HG03460 (cell line): ENCODE data around the gene HOXC10.

Experiments used
- ATAC-seq: cut with Tn5 transposase; IDR thresholded peaks from one replicate; pipeline ENCODE4 v1.9.1; 2021; ENCODE audit not compliant: unreplicated experiment

Gene HOXC10

GRCh38 chr12:54027442-54027786, 42.5 kb downstream of the HOXC10 start:
- no peak for ATAC-seq

- no peak for ATAC-seq
Measured at GRCh38 chr12:54028314-54029201, 43.6 kb downstream of the HOXC10 start, which contains the start of gene HOXC6. Gene HOXC6 (plus strand): TSS chr12:54028440. CDS start chr12:54028522, 82 bp downstream.

GRCh38 chr12:54029529-54030441, 44.8 kb downstream of the HOXC10 start:
- ATAC-seq, result no peak

- no peak for ATAC-seq
Measured at GRCh38 chr12:54030442-54030801, 45.5 kb downstream of the HOXC10 start.

GRCh38 chr12:54030889-54031471, 46.0 kb downstream of the HOXC10 start:
- no peak for ATAC-seq

GRCh38 chr12:54031480-54031879, 46.5 kb downstream of the HOXC10 start:
- no peak for ATAC-seq

GRCh38 chr12:54032086-54032619, 47.2 kb downstream of the HOXC10 start:
- no peak for ATAC-seq

- ATAC-seq, result no peak
Measured at GRCh38 chr12:54032627-54033100, 47.7 kb downstream of the HOXC10 start, which contains the start of gene HOXC5. Gene HOXC5 (plus strand): TSS chr12:54033050. CDS start chr12:54033123, 73 bp downstream.

- no peak for ATAC-seq
Measured at GRCh38 chr12:54033106-54033979, 48.4 kb downstream of the HOXC10 start.

GRCh38 chr12:54033980-54034784, 49.2 kb downstream of the HOXC10 start:
- ATAC-seq, result no peak

GRCh38 chr12:54034785-54035310, 49.9 kb downstream of the HOXC10 start:
- no peak for ATAC-seq

- no peak for ATAC-seq
Measured at GRCh38 chr12:54035568-54036264, 50.8 kb downstream of the HOXC10 start.

GRCh38 chr12:54036620-54037359, 51.8 kb downstream of the HOXC10 start:
- no peak for ATAC-seq

GRCh38 chr12:54037360-54038283, 52.7 kb downstream of the HOXC10 start:
- no peak for ATAC-seq

- ATAC-seq, result no peak
Measured at GRCh38 chr12:54038284-54038870, 53.4 kb downstream of the HOXC10 start.

GRCh38 chr12:54038871-54039414, 54.0 kb downstream of the HOXC10 start:
- no peak for ATAC-seq
